Neural cell (in vitro differentiated cells): Measurements from ENCODE around the gene MAGIX. TPM values are rescaled to one million over a fixed set of nuclear protein-coding genes. Genes with fewer than 3 reads are reported as not detected.
A peak's percentile ranks its signal among the peaks of the same experiment; 100 is the strongest.

Source experiments
- H2AFZ ChIP-seq: fragments of 200-600, 300-800 bp; sonication (generic), shearing (Covaris generic); 2 replicates; pipeline ENCODE4 v1.6.0; 2014; ENCODE audit warnings: low read depth, mild to moderate bottlenecking, antibody characterized with exemption, low read length, moderate library complexity
- H3F3A ChIP-seq: fragments of 200-600 bp; shearing (Covaris generic); 2 replicates; pipeline ENCODE4 v1.6.1; 2016; ENCODE audit warnings: mild to moderate bottlenecking, moderate library complexity, mixed read lengths, antibody characterized with exemption, low read length; ENCODE audit not compliant: insufficient read depth, poor library complexity, severe bottlenecking
- H3K27ac ChIP-seq: fragments of 200-600, 300-800 bp; sonication (generic), shearing (Covaris generic); 2 replicates; pipeline ENCODE4 v1.5.1; 2014; ENCODE audit warnings: mild to moderate bottlenecking, low read length, moderate library complexity
- H3K27me3 ChIP-seq: fragments of 300-800, 200-600 bp; sonication (generic), shearing (Covaris generic); 2 replicates; pipeline ENCODE4 v1.6.0; 2014; ENCODE audit warnings: mild to moderate bottlenecking, low read depth, low read length, moderate library complexity; ENCODE audit not compliant: insufficient read depth
- H3K36me3 ChIP-seq: fragments of 300-800, 200-600 bp; sonication (generic), shearing (Covaris generic); 2 replicates; pipeline ENCODE4 v1.5.1; 2014; ENCODE audit warnings: mild to moderate bottlenecking, antibody characterized with exemption, low read length, moderate library complexity; ENCODE audit not compliant: insufficient read depth
- H3K4me2 ChIP-seq: fragments of 300-800, 200-600 bp; sonication (generic), shearing (Covaris generic); 2 replicates; pipeline ENCODE4 v1.6.0; 2014; ENCODE audit warnings: mild to moderate bottlenecking, low read length
- H3K4me3 ChIP-seq: fragments of 300-800, 200-600 bp; sonication (generic), shearing (Covaris generic); 2 replicates; pipeline ENCODE4 v1.5.1; 2014; ENCODE audit warnings: mild to moderate bottlenecking, low read length, moderate library complexity
- H3K79me2 ChIP-seq: fragments of 200-600 bp; shearing (Covaris generic); replicated peaks from 2 replicates; pipeline ENCODE4 v1.6.0; 2014; ENCODE audit warnings: mild to moderate bottlenecking, low read length, moderate library complexity; ENCODE audit not compliant: insufficient read depth
- H3K9ac ChIP-seq: fragments of 300-800, 200-600 bp; sonication (generic), shearing (Covaris generic); 2 replicates; pipeline ENCODE4 v1.6.1; 2016; ENCODE audit warnings: mild to moderate bottlenecking, low read length, mixed read lengths
- H3K9me2 ChIP-seq: fragments of 200-600 bp; shearing (Covaris generic); 2 replicates; pipeline ENCODE4 v1.6.1; 2016; ENCODE audit warnings: mild to moderate bottlenecking, low read length, mixed read lengths; ENCODE audit not compliant: insufficient read depth
- H3K9me3 ChIP-seq: fragments of 200-600, 300-800 bp; sonication (generic), shearing (Covaris generic); 2 replicates; pipeline ENCODE4 v1.6.1; 2016; ENCODE audit warnings: mild to moderate bottlenecking, mixed run types, low read length, moderate library complexity, mixed read lengths
- H4K20me1 ChIP-seq: fragments of 200-600 bp; shearing (Covaris generic); 2 replicates; pipeline ENCODE4 v1.6.1; 2016; ENCODE audit warnings: mild to moderate bottlenecking, mixed run types; ENCODE audit not compliant: insufficient read depth
- CTCF ChIP-seq: fragments of 450-650 bp; IDR thresholded peaks from 2 replicates; pipeline ENCODE4 v1.5.1; 2014; ENCODE audit warnings: antibody characterized with exemption, mild to moderate bottlenecking, moderate library complexity; ENCODE audit not compliant: poor library complexity, severe bottlenecking
- EP300 ChIP-seq: fragments of 450-650 bp; conservative IDR thresholded peaks from 2 replicates; pipeline ENCODE4 v1.6.1; 2014; ENCODE audit warnings: antibody characterized with exemption, mild to moderate bottlenecking, moderate library complexity; ENCODE audit not compliant: poor library complexity, severe bottlenecking
- EZH2 ChIP-seq: fragments of 200-600, 300-800 bp; shearing (Covaris generic), sonication (generic); IDR thresholded peaks from 2 replicates; pipeline ENCODE4 v1.6.1; 2014; ENCODE audit warnings: antibody characterized with exemption, low read length, borderline replicate concordance, mild to moderate bottlenecking; ENCODE audit not compliant: insufficient read depth, poor library complexity, severe bottlenecking
- MXI1 ChIP-seq: fragments of 450-650 bp; conservative IDR thresholded peaks from 2 replicates; pipeline ENCODE4 v1.6.1; 2014; ENCODE audit warnings: antibody characterized with exemption, mild to moderate bottlenecking; ENCODE audit not compliant: poor library complexity, severe bottlenecking
- POLR2AphosphoS5 ChIP-seq: IDR thresholded peaks from 2 replicates; pipeline ENCODE4 v1.6.1; 2012
- RAD21 ChIP-seq: fragments of 450-650 bp; conservative IDR thresholded peaks from 2 replicates; pipeline ENCODE4 v1.6.1; 2014; ENCODE audit warnings: antibody characterized with exemption, mild to moderate bottlenecking, moderate library complexity
- REST ChIP-seq: IDR thresholded peaks from 2 replicates; pipeline ENCODE4 v1.6.1; 2012; ENCODE audit warnings: borderline replicate concordance
- SMC3 ChIP-seq: fragments of 450-650 bp; conservative IDR thresholded peaks from 2 replicates; pipeline ENCODE4 v1.6.1; 2014; ENCODE audit warnings: antibody characterized with exemption, mild to moderate bottlenecking, moderate library complexity; ENCODE audit not compliant: poor library complexity
- TAF1 ChIP-seq: IDR thresholded peaks from 2 replicates; pipeline ENCODE4 v1.6.1; 2012; ENCODE audit warnings: low read depth
- polyA plus RNA-seq: library from polyadenylated mRNA; depleted of rRNA; stranded (reverse); fragments of >200 nt; gene quantifications from 2 replicates; pipeline ENCODE4 v1.2.3, GENCODE V29; 2014

MAGIX gene
- polyA plus RNA-seq, 1 donor from 2014 or later: 4.2 TPM

GRCh38 chrX:49192722-49193328 lies 30.3 kb downstream of the MAGIX start:
- Histone ChIP-seq H3K9ac (no peak overlapping the region), H4K20me1 (no peaks in the 10 kb centered on the region)

DNA sequence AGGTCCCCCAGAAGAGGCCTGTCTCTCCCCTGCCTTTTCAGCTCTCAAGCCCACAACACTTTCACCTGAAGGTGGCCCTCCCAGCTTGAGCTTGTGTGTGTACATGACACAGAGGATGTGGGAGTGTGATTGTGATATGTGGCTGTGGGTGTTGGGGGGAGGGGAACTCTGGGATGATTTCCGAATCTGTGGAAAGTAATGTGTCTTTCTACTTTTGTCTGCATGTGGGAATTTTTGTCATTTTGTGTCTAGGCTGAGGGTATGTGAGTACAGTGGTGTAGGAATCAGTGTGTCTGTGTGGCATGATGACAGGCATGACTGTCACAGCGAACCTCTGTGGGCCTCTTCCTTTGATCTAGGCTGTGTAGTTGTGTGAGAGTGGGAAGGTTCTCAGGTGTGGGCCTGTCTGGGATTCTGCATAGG lies 31.0 kb downstream of the MAGIX start:
- Histone ChIP-seq H3K9me2 (no peaks in the 10 kb centered on the region), H3K4me2 (no peak overlapping the region), H2AFZ (no peak overlapping the region), H3K27ac (no peak overlapping the region), H3F3A (no peaks in the 10 kb centered on the region), H4K20me1 (no peaks in the 10 kb centered on the region), H3K79me2 (peaks cover under 1% of the 10 kb centered on the region), H3K4me3 (no peak overlapping the region), H3K27me3 (no peaks in the 10 kb centered on the region), H3K9me3 (no peaks in the 10 kb centered on the region), H3K36me3 (no peaks in the 10 kb centered on the region), H3K9ac (no peak overlapping the region)
- TF ChIP-seq TAF1 (no peak), SMC3 (no peak), RAD21 (no peak), EP300 (no peak), POLR2AphosphoS5 (no peak), REST (no peak)

More at GRCh38 chrX:49192722-49193328, 30.3 kb downstream of the MAGIX start:
- Histone ChIP-seq H3K27me3 (no peaks in the 10 kb centered on the region), H3K9me3 (no peaks in the 10 kb centered on the region), H3K4me3 (no peak overlapping the region), H3K36me3 (no peaks in the 10 kb centered on the region), H3K79me2 (no peaks in the 10 kb centered on the region), H2AFZ (no peak overlapping the region), H3F3A (no peaks in the 10 kb centered on the region), H3K27ac (no peak overlapping the region), H3K4me2 (no peak overlapping the region), H3K9me2 (no peaks in the 10 kb centered on the region)
- TF ChIP-seq EZH2 (no peak), MXI1 (no peak), EP300 (no peak), REST (no peak), POLR2AphosphoS5 (no peak), CTCF (peak; percentile 65), SMC3 (peak; percentile 64), TAF1 (no peak), RAD21 (peak; percentile 53)
